Fibroblast of peridontal ligament (primary cell): ENCODE results near the gene KDM4C.
A peak's percentile ranks its signal among the peaks of the same experiment; 100 is the strongest.
"Not testable (repeated sequence)": the region's sequence is repeated elsewhere in the genome, so short reads cannot be mapped to it uniquely, and the experiment has no call there.

Experiments
- DNase-seq: peaks from one replicate; pipeline ENCODE4 v3.0.0-alpha.2; 2010; ENCODE audit errors: extremely low read depth

The KDM4C gene

GRCh38 chr9:6806318-6806717 is 48.5 kb downstream of the KDM4C start:
- DNase-seq = not testable (repeated sequence)

- not testable (repeated sequence) for DNase-seq
Observed at GRCh38 chr9:6807669-6808068, 49.9 kb downstream of the KDM4C start.

DNA sequence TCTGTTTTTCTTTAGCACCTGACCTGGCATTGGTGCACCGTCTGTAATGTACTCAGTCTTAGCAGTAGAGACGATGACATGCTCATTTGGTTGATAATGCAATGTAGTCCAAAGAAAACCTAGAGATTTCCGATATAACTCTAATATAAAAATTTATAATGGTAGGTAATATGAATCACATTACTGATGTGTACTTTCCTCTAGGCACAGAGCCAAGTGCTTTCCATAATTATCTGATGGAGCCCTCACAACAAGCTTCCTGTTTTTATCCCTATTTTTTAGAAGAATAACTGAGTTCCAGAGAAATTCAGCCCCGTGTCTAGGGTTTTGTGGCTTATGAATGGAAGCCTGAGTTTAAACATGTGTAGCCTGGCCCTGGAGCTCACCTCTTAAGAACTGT is 53.7 kb downstream of the KDM4C start:
- no peak for DNase-seq

DNA sequence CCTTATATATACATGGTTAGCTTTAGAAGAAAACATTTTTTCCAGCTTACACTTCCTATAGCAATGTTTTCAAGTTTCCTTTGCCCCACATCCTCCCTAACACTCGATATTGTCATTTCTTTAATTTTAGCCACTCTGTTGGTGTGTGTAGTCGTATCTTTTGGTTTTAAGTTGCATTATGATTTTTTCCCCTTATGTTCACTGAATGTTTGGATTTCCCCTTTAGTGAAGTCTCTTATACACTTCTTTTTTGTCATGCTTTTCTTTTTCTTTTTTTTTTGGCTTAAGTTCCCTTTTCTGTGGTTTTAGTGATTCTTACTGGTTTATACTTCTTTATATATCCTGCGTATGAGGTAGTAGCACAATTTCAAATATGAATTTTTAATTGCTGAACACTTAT is 58.8 kb downstream of the KDM4C start:
- no peak for DNase-seq

GRCh38 chr9:6818292-6818922 is 60.6 kb downstream of the KDM4C start:
- no peak for DNase-seq

DNA sequence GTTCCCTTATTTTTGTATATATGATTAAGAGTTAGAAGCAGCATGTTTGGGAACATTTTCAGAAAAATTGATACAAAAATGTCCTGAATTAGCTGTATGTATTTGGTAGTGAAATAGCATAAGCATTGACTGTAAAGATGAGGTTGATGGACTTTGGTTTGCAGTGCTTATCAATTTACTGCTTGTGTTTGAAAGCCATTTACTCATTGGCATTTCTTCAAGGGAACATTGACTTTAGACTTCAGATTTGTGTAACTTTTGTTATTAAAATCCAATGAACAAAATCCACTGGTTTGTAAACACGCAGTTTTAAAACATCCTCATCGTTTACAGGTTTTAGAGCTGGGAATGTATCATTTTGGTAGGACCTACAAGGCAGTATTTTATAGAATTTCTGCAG is 61.3 kb downstream of the KDM4C start:
- no peak for DNase-seq

DNA sequence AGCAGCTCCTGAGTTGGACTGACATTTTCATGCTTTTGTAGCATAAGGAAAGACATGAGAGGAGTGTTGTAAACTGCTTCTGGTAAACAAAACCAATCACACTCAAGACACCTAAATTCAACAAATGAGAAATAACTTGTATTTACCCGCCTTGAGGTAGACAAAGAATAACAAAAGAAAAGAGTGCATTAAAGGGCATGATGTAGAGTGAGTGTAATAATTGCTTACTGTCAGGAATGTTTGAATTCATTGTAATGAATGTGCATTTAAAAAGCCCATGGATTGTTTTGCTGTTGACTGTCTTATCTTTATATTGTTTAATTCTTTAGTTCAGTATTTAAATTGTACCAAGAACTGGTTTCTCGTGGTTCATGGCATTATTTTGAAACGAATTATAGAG is 61.8 kb downstream of the KDM4C start:
- DNase-seq = no peak

DNA sequence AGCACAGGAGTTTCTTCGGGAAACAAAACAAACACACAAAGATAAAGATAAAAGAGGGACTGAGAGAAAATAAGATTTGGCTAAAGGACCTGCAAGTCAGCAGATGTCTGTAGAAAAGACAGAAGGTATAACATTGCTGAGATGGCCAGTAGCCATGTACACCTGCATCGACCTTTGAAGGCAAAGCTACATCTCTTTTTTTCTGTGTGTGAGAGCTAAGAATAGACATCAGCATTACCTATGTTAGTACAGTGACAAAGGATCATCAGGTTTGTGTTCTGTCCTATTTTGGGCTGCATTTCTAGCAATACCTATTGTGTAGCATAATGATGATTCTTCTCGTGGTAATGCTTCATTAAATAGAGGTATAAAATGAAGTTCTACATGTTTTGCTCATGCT is 64.9 kb downstream of the KDM4C start:
- no peak for DNase-seq

GRCh38 chr9:6827439-6828145 is 69.8 kb downstream of the KDM4C start:
- DNase-seq = peak; percentile 63

GRCh38 chr9:6829027-6829426 is 71.3 kb downstream of the KDM4C start:
- DNase-seq = no peak

DNA sequence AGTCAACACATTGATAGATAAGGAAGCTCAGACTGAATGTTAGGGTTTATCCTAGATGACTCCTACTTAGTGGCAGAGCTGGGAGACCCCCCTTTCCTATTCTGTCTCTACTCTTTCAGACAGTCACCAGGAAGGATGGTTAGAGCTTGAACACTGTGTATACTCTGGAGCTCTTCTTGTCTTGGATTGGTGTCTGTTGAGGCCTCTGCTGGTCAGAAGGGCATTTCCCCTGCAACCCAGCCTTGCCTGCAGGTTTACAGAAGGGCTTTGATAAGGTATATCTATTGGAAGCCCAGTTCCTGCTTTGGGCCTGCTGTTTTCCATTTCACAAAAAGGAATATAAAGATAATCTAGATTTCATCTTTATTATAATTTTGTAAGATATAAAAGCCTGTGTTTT is 71.8 kb downstream of the KDM4C start:
- DNase-seq = no peak

DNA sequence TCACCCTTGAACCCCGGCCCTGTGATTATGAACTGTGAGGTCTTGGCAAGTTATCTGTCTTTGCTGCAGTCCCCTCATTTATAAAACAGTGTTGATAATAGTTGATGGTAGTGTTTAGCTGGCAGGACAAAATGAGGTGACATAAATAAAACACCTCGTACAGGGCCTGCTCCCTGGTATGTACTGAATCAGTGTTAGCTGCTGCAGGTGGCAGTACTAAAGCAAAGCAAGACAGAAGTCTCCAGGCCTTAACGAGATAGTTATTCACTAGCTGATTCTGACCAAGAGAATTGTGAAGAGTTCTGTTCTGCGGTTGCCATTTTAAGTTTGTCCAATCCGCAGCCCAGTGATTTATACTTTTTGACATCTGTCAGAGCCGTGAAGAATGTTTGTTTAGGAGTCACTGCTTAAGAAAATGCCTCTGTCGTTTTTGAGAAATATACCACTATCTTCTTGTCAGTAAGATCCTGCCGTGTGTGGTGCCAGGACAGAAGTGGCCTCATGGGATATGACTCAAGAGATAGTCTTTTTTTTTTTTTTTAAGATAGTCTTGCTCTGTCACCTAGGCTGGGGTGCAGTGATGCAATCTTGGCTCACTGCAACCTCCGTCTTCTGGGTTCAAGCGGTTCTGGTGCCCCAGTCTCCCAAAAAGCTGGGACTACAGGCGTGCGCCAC is 75.9 kb downstream of the KDM4C start:
- peak; percentile 7 for DNase-seq

DNA sequence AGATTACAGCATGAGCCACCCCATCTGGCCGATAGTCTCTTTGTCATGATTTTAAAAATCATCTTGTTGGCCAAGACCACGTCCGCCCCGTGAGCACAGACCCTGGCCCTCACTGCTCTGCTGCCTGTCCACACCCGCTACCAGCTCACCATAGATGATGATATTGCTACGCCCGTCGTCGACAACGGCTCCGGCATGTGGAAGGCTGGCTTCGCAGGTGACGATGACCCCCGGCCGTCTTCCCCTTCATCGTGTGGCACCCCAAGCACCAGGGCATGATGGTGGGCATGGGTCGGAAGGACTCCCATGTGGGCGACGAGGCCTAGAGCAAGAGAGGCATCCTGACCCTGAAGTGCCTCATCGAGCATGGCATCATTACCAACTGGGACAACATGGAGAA is 76.5 kb downstream of the KDM4C start:
- no peak for DNase-seq

GRCh38 chr9:6838158-6838557 is 80.4 kb downstream of the KDM4C start:
- DNase-seq = no peak

DNA sequence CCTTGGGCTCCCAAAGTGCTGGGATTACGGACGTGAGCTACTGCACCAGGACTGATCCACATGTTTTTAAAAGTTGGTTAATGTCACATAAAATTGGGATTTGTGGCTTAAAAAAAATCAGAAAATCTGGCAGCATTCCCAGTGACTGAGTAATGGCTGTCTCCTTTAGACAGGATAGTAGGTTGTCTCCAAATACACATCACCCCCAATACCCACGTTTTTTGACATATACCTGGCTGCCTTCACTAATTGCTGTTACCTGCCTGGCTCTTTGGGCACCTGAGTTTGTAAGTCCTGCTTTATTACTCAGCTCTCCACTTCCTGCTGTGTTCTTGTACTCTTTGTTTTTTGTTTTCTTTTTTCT is 84.8 kb downstream of the KDM4C start:
- peak; percentile 61 for DNase-seq

DNA sequence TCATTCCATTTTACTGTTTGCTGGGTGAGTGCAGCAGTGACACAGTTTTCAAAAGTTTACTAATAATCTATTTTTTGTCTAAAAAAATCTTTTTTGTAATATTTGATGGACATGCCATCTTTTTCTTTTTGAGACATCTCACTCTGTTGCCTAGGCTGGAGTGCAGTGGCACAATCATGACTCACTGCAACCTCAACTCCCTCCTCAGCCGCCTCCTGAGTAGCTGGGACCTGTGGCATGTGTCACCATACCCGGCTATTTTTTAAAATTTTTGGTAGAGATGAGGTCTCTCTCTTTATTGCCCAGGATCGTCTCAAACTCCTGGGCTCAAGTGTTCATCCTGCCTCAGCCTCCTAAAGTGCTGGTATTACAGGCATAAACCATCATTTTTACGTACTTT is 86.0 kb downstream of the KDM4C start:
- DNase-seq = no peak

GRCh38 chr9:6844267-6844666 is 86.5 kb downstream of the KDM4C start:
- no peak for DNase-seq

GRCh38 chr9:6845128-6845826 is 87.5 kb downstream of the KDM4C start:
- no peak for DNase-seq

DNA sequence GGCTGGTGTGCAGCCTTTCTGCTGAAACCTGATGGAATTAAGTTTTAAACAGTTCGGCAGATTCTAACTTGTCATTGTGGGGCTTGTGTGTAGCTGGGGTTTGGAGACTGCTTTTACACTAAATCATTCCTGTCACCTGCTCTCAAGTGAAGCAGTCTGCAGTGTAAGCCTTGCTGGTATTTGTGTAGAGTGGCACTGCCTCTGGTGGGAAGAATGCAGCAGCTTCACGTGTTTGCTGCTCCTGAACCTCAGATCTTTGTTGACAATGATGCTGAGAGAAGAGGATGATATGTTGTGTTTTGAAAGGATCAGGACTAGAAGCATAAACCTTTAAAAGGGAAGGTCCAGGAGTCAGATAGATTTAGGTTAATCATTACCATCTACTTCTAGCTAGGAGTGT is 88.1 kb downstream of the KDM4C start:
- peak; percentile 5 for DNase-seq

- peak; percentile 18 for DNase-seq
Observed at GRCh38 chr9:6852243-6852963, 94.6 kb downstream of the KDM4C start.

- no peak for DNase-seq
Observed at GRCh38 chr9:6855860-6856259, 98.1 kb downstream of the KDM4C start.

GRCh38 chr9:6864102-6864501 is 106.3 kb downstream of the KDM4C start:
- no peak for DNase-seq
